GM21723 (cell line): ENCODE results near the gene TCF20.

Source experiments
- ATAC-seq: cut with Tn5 transposase; IDR thresholded peaks from one replicate; pipeline ENCODE4 v1.9.1; 2021; ENCODE audit warnings: mild to moderate bottlenecking, moderate library complexity; ENCODE audit not compliant: unreplicated experiment

TCF20 gene

GRCh38 chr22:42301077-42301741, 30.8 kb upstream of the TCF20 start:
- no peak for ATAC-seq

- ATAC-seq, result no peak
Measured at GRCh38 chr22:42300259-42301076, 30.0 kb upstream of the TCF20 start.

- no peak for ATAC-seq
Measured at GRCh38 chr22:42299586-42300258, 29.3 kb upstream of the TCF20 start.

GRCh38 chr22:42298746-42299145, 28.3 kb upstream of the TCF20 start:
- ATAC-seq, result no peak

GRCh38 chr22:42297778-42298177, 27.3 kb upstream of the TCF20 start:
- ATAC-seq, result no peak

GRCh38 chr22:42296883-42297282, 26.4 kb upstream of the TCF20 start:
- ATAC-seq, result no peak

- no peak for ATAC-seq
Measured at GRCh38 chr22:42296381-42296853, 26.0 kb upstream of the TCF20 start.

- ATAC-seq, result no peak
Measured at GRCh38 chr22:42294034-42294985, 23.9 kb upstream of the TCF20 start.

- no peak for ATAC-seq
Measured at GRCh38 chr22:42292732-42293520, 22.5 kb upstream of the TCF20 start.

GRCh38 chr22:42291287-42291686, 20.8 kb upstream of the TCF20 start:
- ATAC-seq, result no peak

GRCh38 chr22:42289671-42290541, 19.5 kb upstream of the TCF20 start:
- no peak for ATAC-seq

GRCh38 chr22:42288791-42289190, 18.3 kb upstream of the TCF20 start:
- no peak for ATAC-seq

GRCh38 chr22:42287174-42287890, 16.9 kb upstream of the TCF20 start:
- no peak for ATAC-seq

- ATAC-seq, result no peak
Measured at GRCh38 chr22:42286205-42286604, 15.8 kb upstream of the TCF20 start.

- ATAC-seq, result no peak
Measured at GRCh38 chr22:42285604-42286003, 15.2 kb upstream of the TCF20 start.

- no peak for ATAC-seq
Measured at GRCh38 chr22:42284643-42285181, 14.3 kb upstream of the TCF20 start.

- ATAC-seq, result no peak
Measured at GRCh38 chr22:42284202-42284591, 13.7 kb upstream of the TCF20 start.
